ENCODE results near the gene TRMT11. TPM values are rescaled to one million over a fixed set of nuclear protein-coding genes. Genes with fewer than 3 reads are reported as not detected.

TRMT11 gene
- total RNA-seq, 2 experiments from 2014 or later = 21.6 to 22.5 TPM

GRCh38 chr6:126027601-126028000 is 41.3 kb downstream of the TRMT11 start:
- H3K4me3 ChIP-seq (ENCODE audit: low read length) = no peak overlapping the region
- no peak for TF ChIP-seq CTCF (IDR thresholded peaks at IDR 0.05)
- Mint-ChIP-seq H3K4me1 (ENCODE audit: low read depth) (no peaks in the 10 kb centered on the region), H3K27me3 (no peaks in the 10 kb centered on the region), H3K9me3 (no peaks in the 10 kb centered on the region), H3K4me3 (no peak overlapping the region), H3K36me3 (ENCODE audit: low read depth) (peaks cover 92% of the 10 kb centered on the region), H3K27ac (no peak overlapping the region)
- ChIA-PET POLR2A (no interaction called here), CTCF (no interaction called here)
- no peaks in the 10 kb centered on the region for H3K4me1 ChIP-seq (ENCODE audit: insufficient read depth, low read length)
- peaks cover 20% of the 10 kb centered on the region for H3K36me3 ChIP-seq (ENCODE audit: insufficient read depth, low read length)
- no peak overlapping the region for H3K27ac ChIP-seq (ENCODE audit: low read depth in 1 of 2, low read length in 2 of 2)
- ATAC-seq (ENCODE audit: poor library complexity) (no peak), DNase-seq (no peak)
- intact Hi-C loops (cut with DNase I, micrococcal nuclease) = no loop called here
- H3K9me3 ChIP-seq (ENCODE audit: control insufficient read depth in 1 of 2, insufficient read depth in 1 of 2, low read length in 2 of 2) = no peaks in the 10 kb centered on the region
- H3K27me3 ChIP-seq (ENCODE audit: control insufficient read depth in 1 of 2, insufficient read depth in 2 of 2, low read length in 2 of 2) = no peaks in the 10 kb centered on the region

DNA sequence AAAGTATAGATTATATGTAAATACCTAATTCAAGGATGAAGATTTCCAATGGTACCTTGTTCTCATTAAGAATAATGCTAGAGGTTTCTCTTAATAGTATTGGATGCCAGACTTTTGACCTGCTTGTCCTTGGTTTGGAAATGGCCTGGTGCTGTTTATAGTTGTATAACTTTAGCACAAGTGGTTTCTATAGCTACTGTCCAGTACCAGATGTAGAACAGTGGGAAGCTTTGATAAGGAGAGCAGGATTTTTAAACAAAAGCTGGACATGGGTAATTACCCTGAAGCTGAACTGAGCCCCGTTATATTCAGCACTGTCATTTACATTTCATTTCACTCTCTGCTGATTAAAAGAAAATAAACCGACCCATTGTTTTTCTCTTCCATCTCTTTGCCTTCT is 43.7 kb downstream of the TRMT11 start:
- Histone ChIP-seq H3K27me3 (ENCODE audit: control insufficient read depth in 1 of 2, insufficient read depth in 2 of 2, low read length in 2 of 2) (no peaks in the 10 kb centered on the region), H3K36me3 (ENCODE audit: insufficient read depth, low read length) (peaks cover 6% of the 10 kb centered on the region), H3K27ac (ENCODE audit: low read depth in 1 of 2, low read length in 2 of 2) (no peak overlapping the region), H3K9me3 (ENCODE audit: control insufficient read depth in 1 of 2, insufficient read depth in 1 of 2, low read length in 2 of 2) (no peaks in the 10 kb centered on the region), H3K4me3 (ENCODE audit: low read length) (no peak overlapping the region), H3K4me1 (ENCODE audit: insufficient read depth, low read length) (no peaks in the 10 kb centered on the region)
- H3K4me3 Mint-ChIP-seq = no peak overlapping the region
- DNase-seq = no peak
- no peaks in the 10 kb centered on the region for H3K27me3 Mint-ChIP-seq
- no peak for TF ChIP-seq CTCF (IDR thresholded peaks at IDR 0.05)
- ChIA-PET CTCF (no interaction called here), POLR2A (no interaction called here)
- H3K27ac Mint-ChIP-seq = no peak overlapping the region
- no peak for ATAC-seq (ENCODE audit: poor library complexity)
- no peaks in the 10 kb centered on the region for H3K9me3 Mint-ChIP-seq
- intact Hi-C loops (cut with DNase I, micrococcal nuclease) = no loop called here
- H3K4me1 Mint-ChIP-seq (ENCODE audit: low read depth) = peaks cover 6% of the 10 kb centered on the region
- peaks cover 89% of the 10 kb centered on the region for H3K36me3 Mint-ChIP-seq (ENCODE audit: low read depth)

GRCh38 chr6:126033696-126034095 is 47.4 kb downstream of the TRMT11 start:
- Histone ChIP-seq H3K27me3 (ENCODE audit: control insufficient read depth in 1 of 2, insufficient read depth in 2 of 2, low read length in 2 of 2) (no peaks in the 10 kb centered on the region), H3K36me3 (ENCODE audit: insufficient read depth, low read length) (peaks cover 21% of the 10 kb centered on the region), H3K27ac (ENCODE audit: low read depth in 1 of 2, low read length in 2 of 2) (no peak overlapping the region), H3K4me3 (ENCODE audit: low read length) (no peak overlapping the region), H3K4me1 (ENCODE audit: insufficient read depth, low read length) (no peaks in the 10 kb centered on the region), H3K9me3 (ENCODE audit: control insufficient read depth in 1 of 2, insufficient read depth in 1 of 2, low read length in 2 of 2) (no peaks in the 10 kb centered on the region)
- CTCF ChIA-PET = no interaction called here
- peaks cover 6% of the 10 kb centered on the region for H3K4me1 Mint-ChIP-seq (ENCODE audit: low read depth)
- no peak overlapping the region for H3K27ac Mint-ChIP-seq
- intact Hi-C loops (cut with DNase I, micrococcal nuclease) = no loop called here
- H3K36me3 Mint-ChIP-seq (ENCODE audit: low read depth) = peaks cover 90% of the 10 kb centered on the region
- POLR2A ChIA-PET = no interaction called here
- ATAC-seq (ENCODE audit: poor library complexity) (no peak), DNase-seq (peak in 3 of 14 experiments; percentile 1 to 10 (median 8))
- no peaks in the 10 kb centered on the region for H3K9me3 Mint-ChIP-seq
- no peaks in the 10 kb centered on the region for H3K27me3 Mint-ChIP-seq
- H3K4me3 Mint-ChIP-seq = no peak overlapping the region
- TF ChIP-seq CTCF (IDR thresholded peaks at IDR 0.05) = peak; percentile 11
